K562 (cell line): ENCODE data around the gene KCNJ2. TPM values are rescaled to one million over a fixed set of nuclear protein-coding genes. Genes with fewer than 3 reads are reported as not detected.

Source experiments
- ATAC-seq: fragments of 200-7000 bp; cut with Tn5 transposase; 3 replicates; pipeline ENCODE4 v1.9.1; 2020; ENCODE audit warnings: moderate library complexity
- BruUV-seq: library from RNA; stranded (reverse); fragments of 400-500 nt; replicated peaks from 2 replicates; lab custom pipeline; 2021; lab: Mats Ljungman, UMichigan
- CTCF ChIA-PET: fragments of 300-600 bp; formaldehyde crosslinking; extraction: SDS; loops from one replicate; lab custom pipeline; 2021; ENCODE audit warnings: low intra/inter-chr PET ratio; lab: Yijun Ruan, JAX
- POLR2A ChIA-PET: fragments of 300-600, 350-650 bp; sonication (Branson Sonifier 250); formaldehyde crosslinking; extraction: SDS; loops from one replicate; lab custom pipeline; 2021; ENCODE audit warnings: antibody characterized with exemption, inconsistent platforms; lab: Yijun Ruan, JAX
- DNase-seq, 4 experiments: peaks; one replicate each; pipeline versions ENCODE4 v3.0.0 to v3.0.0-alpha.2; 2011 to 2018; ENCODE audit warnings: low spot score in 3 of 4, mixed read lengths in 3 of 4; ENCODE audit errors: extremely low read depth in 1 of 4
- FAIRE-seq: peaks from 2 replicates; lab custom pipeline; 2011; peaks lifted over from hg19 to GRCh38; lab: Jason Lieb, UNC
- H2AFZ ChIP-seq: 2 replicates; pipeline ENCODE4 v1.6.0; 2011; ENCODE audit warnings: low read depth, low read length, control low read depth, inconsistent platforms
- H3K27ac ChIP-seq: fragments of 200-600 bp; 3 replicates; pipeline ENCODE4 v1.8.0; 2011; ENCODE audit warnings: low read depth, mild to moderate bottlenecking, control low read depth, inconsistent platforms, low read length, moderate library complexity, mixed read lengths; ENCODE audit errors: extremely low read depth
- H3K27me3 ChIP-seq, 2 experiments: fragments of 300-600 bp in 1 of 2; 2 replicates in 1 of 2; 3 replicates in 1 of 2; pipeline versions ENCODE4 v1.6.0 to v1.8.0; 2011; ENCODE audit warnings: inconsistent platforms in 2 of 2, low read length in 2 of 2, mild to moderate bottlenecking in 1 of 2, mixed read lengths in 1 of 2, moderate library complexity in 1 of 2; ENCODE audit not compliant: control insufficient read depth in 2 of 2, insufficient read depth in 2 of 2
- H3K36me3 ChIP-seq: fragments of 300-600 bp; 3 replicates; pipeline ENCODE4 v1.8.0; 2011; ENCODE audit warnings: mild to moderate bottlenecking, low read length, inconsistent platforms; ENCODE audit not compliant: control insufficient read depth, insufficient read depth
- H3K4me1 ChIP-seq, 2 experiments: fragments of 200-600 bp in 1 of 2; replicated peaks in 1 of 2; 2 replicates in 1 of 2; 3 replicates in 1 of 2; pipeline versions ENCODE4 v1.5.1 to v1.8.0; 2011; ENCODE audit warnings: inconsistent platforms in 2 of 2, low read length in 2 of 2, mild to moderate bottlenecking in 1 of 2, mixed read lengths in 1 of 2, moderate library complexity in 1 of 2; ENCODE audit not compliant: control insufficient read depth in 2 of 2, insufficient read depth in 2 of 2
- H3K4me2 ChIP-seq: 2 replicates; pipeline ENCODE4 v1.6.1; 2011; ENCODE audit warnings: low read length, control low read depth, inconsistent platforms, mixed read lengths; ENCODE audit not compliant: insufficient read depth
- H3K4me3 ChIP-seq: fragments of 200-600 bp; sonication (generic), shearing (Covaris generic); 2 replicates; pipeline ENCODE4 v1.5.1; 2016; ENCODE audit warnings: control low read depth, inconsistent platforms
- H3K79me2 ChIP-seq: fragments of 200-600 bp; 3 replicates; pipeline ENCODE4 v1.8.0; 2011; ENCODE audit warnings: low read length, inconsistent platforms; ENCODE audit not compliant: control insufficient read depth, insufficient read depth
- H3K9ac ChIP-seq, 2 experiments: 2 replicates each; pipeline versions ENCODE4 v1.6.0 to v1.6.1; 2011; ENCODE audit warnings: low read depth in 2 of 2, low read length in 2 of 2, control low read depth in 1 of 2, inconsistent platforms in 1 of 2, mild to moderate bottlenecking in 1 of 2, mixed read lengths in 1 of 2; ENCODE audit not compliant: insufficient read depth in 1 of 2
- H3K9me1 ChIP-seq: one replicate; pipeline ENCODE4 v1.6.0; 2011; ENCODE audit warnings: inconsistent platforms, mild to moderate bottlenecking, low read length, moderate library complexity; ENCODE audit not compliant: control insufficient read depth, insufficient read depth
- H3K9me3 ChIP-seq: replicated peaks from 2 replicates; pipeline ENCODE4 v1.5.1; 2011; ENCODE audit warnings: low read depth, low read length, inconsistent platforms; ENCODE audit not compliant: control insufficient read depth, insufficient read depth
- H4K20me1 ChIP-seq: replicated peaks from 2 replicates; pipeline ENCODE4 v1.6.1; 2011; ENCODE audit warnings: low read length, inconsistent platforms, mixed read lengths; ENCODE audit not compliant: control insufficient read depth, insufficient read depth
- ADNP ChIP-seq: fragments of 200-800 bp; sonication (Bioruptor generic); IDR thresholded peaks from 2 replicates; pipeline ENCODE4 v1.6.1; 2016; ENCODE audit warnings: missing genetic modification characterization, missing compliant biosample characterization
- BRD9 ChIP-seq: fragments of 450-650 bp; IDR thresholded peaks from 2 replicates; pipeline ENCODE4 v1.6.1; 2018; ENCODE audit warnings: low read depth; ENCODE audit not compliant: partially characterized antibody
- ESRRB ChIP-seq: fragments of 250-450 bp; sonication (Bioruptor Pico); IDR thresholded peaks from 2 replicates; pipeline ENCODE4 v1.5.0; 2020; ENCODE audit warnings: mild to moderate bottlenecking, moderate library complexity, borderline replicate concordance
- FOS ChIP-seq: IDR thresholded peaks from 3 replicates; pipeline ENCODE4 v1.6.1; 2011; ENCODE audit not compliant: insufficient read length; ENCODE audit errors: extremely low read depth
- MYBL2 ChIP-seq, 2 experiments: fragments of 450-650 bp in 1 of 2; sonication (generic) in 1 of 2; formaldehyde crosslinking in 1 of 2; IDR thresholded peaks; 2 replicates each; pipeline versions ENCODE4 v1.6.1 to v1.8.1; 2017 to 2022; ENCODE audit warnings: borderline replicate concordance in 1 of 2, inconsistent platforms in 1 of 2, low read depth in 1 of 2, mild to moderate bottlenecking in 1 of 2, missing genetic modification reagents in 1 of 2, moderate library complexity in 1 of 2
- NFYB ChIP-seq: IDR thresholded peaks from 2 replicates; pipeline ENCODE4 v1.6.1; 2011; ENCODE audit warnings: mild to moderate bottlenecking, moderate library complexity; ENCODE audit not compliant: insufficient read length; ENCODE audit errors: extremely low read depth
- NONO ChIP-seq, 2 experiments: fragments of 200-400 bp in 1 of 2; fragments of 450-650 bp in 1 of 2; formaldehyde crosslinking in 1 of 2; IDR thresholded peaks; 2 replicates each; pipeline ENCODE4 v1.6.1; 2017; ENCODE audit warnings: low read depth in 2 of 2, mild to moderate bottlenecking in 2 of 2, moderate library complexity in 2 of 2, low read length in 1 of 2
- NR2F6 ChIP-seq: fragments of 450-650 bp; formaldehyde crosslinking; IDR thresholded peaks from 2 replicates; pipeline ENCODE4 v1.4.0; 2020; ENCODE audit warnings: mild to moderate bottlenecking
- SMAD1 ChIP-seq: fragments of 150-350 bp; IDR thresholded peaks from 2 replicates; pipeline ENCODE4 v1.6.1; 2014; ENCODE audit warnings: low read length, low read depth; ENCODE audit not compliant: partially characterized antibody
- SMAD3 ChIP-seq: fragments of 450-650 bp; formaldehyde crosslinking; conservative IDR thresholded peaks from 2 replicates; pipeline ENCODE4 v1.4.0; 2020; ENCODE audit warnings: mild to moderate bottlenecking
- TCF7 ChIP-seq: sonication (generic); IDR thresholded peaks from 2 replicates; pipeline ENCODE4 v1.6.1; 2016; ENCODE audit warnings: antibody characterized with exemption, borderline replicate concordance
- ZNF76 ChIP-seq: fragments of 250-450 bp; sonication (Bioruptor Pico); IDR thresholded peaks from 2 replicates; pipeline ENCODE4 v1.4.0; 2020; ENCODE audit warnings: mild to moderate bottlenecking, moderate library complexity, borderline replicate concordance
- WGBS: fragments of 100-300 bp; shearing (Covaris generic); methylation state at CpG from one replicate; pipeline ENCODE4 v1.1.6; 2016; ENCODE audit warnings: low coverage, mixed read lengths; ENCODE audit not compliant: insufficient coverage; ENCODE audit errors: missing lambda C conversion rate; 5-methylcytosine and 5-hydroxymethylcytosine counted together
- in situ Hi-C: fragments of 300-500 bp; cut with MboI; formaldehyde crosslinking; loops from 4 replicates; pipeline ENCODE4 v1.15.0; 2018; ENCODE audit warnings: inconsistent platforms, mixed read lengths
- intact Hi-C: fragments of 100-400 bp; cut with micrococcal nuclease; formaldehyde crosslinking; loops from 2 replicates; pipeline ENCODE4 v1.14.2; 2022
- polyA plus RNA-seq, 8 experiments: library from polyadenylated mRNA; depleted of rRNA in 4 of 8; stranded (reverse) in 5 of 8; unstranded in 3 of 8; fragments of >200 nt; fragmentation: Nextera tagmentation in 2 of 8; fragmentation: Illumina TruSeq in 1 of 8; extraction: Ambion mirVana in 2 of 8; extraction: Trizol in 1 of 8; gene quantifications; 2 replicates each; pipeline versions ENCODE4 v1.2.1 to v1.2.3, GENCODE V29; 2011 to 2014; ENCODE audit warnings: inconsistent platforms in 1 of 8, missing spikeins in 1 of 8
- total RNA-seq, 7 experiments: library from RNA; depleted of rRNA in 6 of 7; stranded (reverse); fragments of >200 nt in 6 of 7; fragmentation: Illumina TruSeq in 2 of 7; extraction: Trizol in 2 of 7; gene quantifications; 2 replicates each; pipeline versions ENCODE4 v1.2.1 to v1.2.3, GENCODE V29; 2011 to 2021; ENCODE audit warnings: low replicate concordance in 1 of 7
- TF ChIP-seq, protein P1 (sequence below): fragments of 450-650 bp; formaldehyde crosslinking; IDR thresholded peaks from 2 replicates; pipeline ENCODE4 v1.4.0; 2022; ENCODE audit warnings: missing genetic modification characterization
- TF ChIP-seq, protein P2 (sequence below): sonication (generic); formaldehyde crosslinking; IDR thresholded peaks from 2 replicates; pipeline ENCODE4 v1.8.0; 2023; ENCODE audit warnings: mild to moderate bottlenecking, missing genetic modification reagents
- TF ChIP-seq, protein P3 (sequence below): fragments of 250-450 bp; sonication (Bioruptor Pico); IDR thresholded peaks from 2 replicates; pipeline ENCODE4 v1.6.1; 2021; ENCODE audit warnings: mild to moderate bottlenecking

Gene KCNJ2
- total and polyA plus RNA-seq, 9 of the 15 experiments (the other 6 are each of a cell fraction or from before 2014, with no cell fraction given) = not detected

DNA sequence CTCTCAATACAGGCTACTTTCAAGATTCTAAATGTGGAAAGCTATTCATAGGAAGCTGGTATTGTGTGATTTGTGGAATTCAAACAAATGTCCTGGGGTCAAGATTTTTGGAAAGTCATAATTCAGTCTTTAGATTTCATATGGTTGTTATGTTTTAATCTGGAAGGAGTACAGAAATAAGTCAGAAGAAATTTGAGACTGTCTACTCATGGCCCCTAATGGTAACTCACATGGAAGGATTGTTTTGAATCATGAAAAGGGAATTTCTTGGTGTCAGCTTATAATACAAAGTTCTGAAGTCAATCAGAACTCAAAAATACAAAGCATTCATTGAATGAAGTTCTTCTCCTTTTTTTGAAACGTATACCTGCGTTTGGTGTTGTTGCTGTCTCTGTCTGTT is 3.1 kb downstream of the KCNJ2 start (continued):
- TF ChIP-seq, protein P1, sequence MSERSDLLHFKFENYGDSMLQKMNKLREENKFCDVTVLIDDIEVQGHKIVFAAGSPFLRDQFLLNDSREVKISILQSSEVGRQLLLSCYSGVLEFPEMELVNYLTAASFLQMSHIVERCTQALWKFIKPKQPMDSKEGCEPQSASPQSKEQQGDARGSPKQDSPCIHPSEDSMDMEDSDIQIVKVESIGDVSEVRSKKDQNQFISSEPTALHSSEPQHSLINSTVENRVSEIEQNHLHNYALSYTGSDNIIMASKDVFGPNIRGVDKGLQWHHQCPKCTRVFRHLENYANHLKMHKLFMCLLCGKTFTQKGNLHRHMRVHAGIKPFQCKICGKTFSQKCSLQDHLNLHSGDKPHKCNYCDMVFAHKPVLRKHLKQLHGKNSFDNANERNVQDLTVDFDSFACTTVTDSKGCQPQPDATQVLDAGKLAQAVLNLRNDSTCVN (CRISPR knock-in tag) = no peak
- no peak for TF ChIP-seq TCF7

DNA sequence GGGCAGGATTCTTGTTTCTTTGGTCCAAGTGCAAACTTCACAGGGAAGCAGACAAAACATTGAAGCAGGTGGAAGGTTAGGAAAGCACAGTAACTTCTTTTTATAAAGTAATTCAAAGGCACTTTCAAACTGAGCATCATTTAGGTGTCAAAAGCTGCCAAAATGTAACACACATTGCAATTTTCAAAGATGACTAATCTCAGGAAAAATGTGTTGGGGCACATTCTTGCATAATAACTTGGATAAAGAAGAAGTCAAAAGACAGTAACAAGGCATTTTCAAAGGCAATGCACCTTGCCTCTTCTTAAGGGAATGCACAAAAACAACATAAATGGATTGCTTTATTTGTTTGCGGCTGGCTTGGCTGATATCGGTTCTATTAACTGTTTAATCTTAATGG is 3.6 kb downstream of the KCNJ2 start:
- H3K27ac ChIP-seq = no peak overlapping the region
- H3K9me3 ChIP-seq = no peaks in the 10 kb centered on the region
- H3K4me2 ChIP-seq = no peak overlapping the region
- H4K20me1 ChIP-seq = no peaks in the 10 kb centered on the region
- 5% methylated on average over 2 of the region's 2 CpGs for WGBS
- peaks cover 0 to 15% of the 10 kb centered on the region in 2 experiments; a peak in 3 of 5 replicates for H3K4me1 ChIP-seq
- H3K79me2 ChIP-seq = no peaks in the 10 kb centered on the region
- ATAC-seq (no peak), FAIRE-seq (no peak), DNase-seq (no peak)
- intact Hi-C loops = no loop called here
- no peak overlapping the region for H3K9ac ChIP-seq
- no peaks in the 10 kb centered on the region for H3K36me3 ChIP-seq
- in situ Hi-C loops = no loop called here
- H3K9me1 ChIP-seq = no peaks in the 10 kb centered on the region
- BruUV-seq = no TSS peak
- ChIA-PET CTCF (no interaction called here), POLR2A (no interaction called here)
- no peak overlapping the region for H3K4me3 ChIP-seq
- peaks cover 0 to 2% of the 10 kb centered on the region in 2 experiments; a peak in 2 of 5 replicates for H3K27me3 ChIP-seq
- H2AFZ ChIP-seq = no peak overlapping the region
- TF ChIP-seq, protein P2, sequence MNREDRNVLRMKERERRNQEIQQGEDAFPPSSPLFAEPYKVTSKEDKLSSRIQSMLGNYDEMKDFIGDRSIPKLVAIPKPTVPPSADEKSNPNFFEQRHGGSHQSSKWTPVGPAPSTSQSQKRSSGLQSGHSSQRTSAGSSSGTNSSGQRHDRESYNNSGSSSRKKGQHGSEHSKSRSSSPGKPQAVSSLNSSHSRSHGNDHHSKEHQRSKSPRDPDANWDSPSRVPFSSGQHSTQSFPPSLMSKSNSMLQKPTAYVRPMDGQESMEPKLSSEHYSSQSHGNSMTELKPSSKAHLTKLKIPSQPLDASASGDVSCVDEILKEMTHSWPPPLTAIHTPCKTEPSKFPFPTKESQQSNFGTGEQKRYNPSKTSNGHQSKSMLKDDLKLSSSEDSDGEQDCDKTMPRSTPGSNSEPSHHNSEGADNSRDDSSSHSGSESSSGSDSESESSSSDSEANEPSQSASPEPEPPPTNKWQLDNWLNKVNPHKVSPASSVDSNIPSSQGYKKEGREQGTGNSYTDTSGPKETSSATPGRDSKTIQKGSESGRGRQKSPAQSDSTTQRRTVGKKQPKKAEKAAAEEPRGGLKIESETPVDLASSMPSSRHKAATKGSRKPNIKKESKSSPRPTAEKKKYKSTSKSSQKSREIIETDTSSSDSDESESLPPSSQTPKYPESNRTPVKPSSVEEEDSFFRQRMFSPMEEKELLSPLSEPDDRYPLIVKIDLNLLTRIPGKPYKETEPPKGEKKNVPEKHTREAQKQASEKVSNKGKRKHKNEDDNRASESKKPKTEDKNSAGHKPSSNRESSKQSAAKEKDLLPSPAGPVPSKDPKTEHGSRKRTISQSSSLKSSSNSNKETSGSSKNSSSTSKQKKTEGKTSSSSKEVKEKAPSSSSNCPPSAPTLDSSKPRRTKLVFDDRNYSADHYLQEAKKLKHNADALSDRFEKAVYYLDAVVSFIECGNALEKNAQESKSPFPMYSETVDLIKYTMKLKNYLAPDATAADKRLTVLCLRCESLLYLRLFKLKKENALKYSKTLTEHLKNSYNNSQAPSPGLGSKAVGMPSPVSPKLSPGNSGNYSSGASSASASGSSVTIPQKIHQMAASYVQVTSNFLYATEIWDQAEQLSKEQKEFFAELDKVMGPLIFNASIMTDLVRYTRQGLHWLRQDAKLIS (CRISPR knock-in tag) = no peak
- TF ChIP-seq, protein P3, sequence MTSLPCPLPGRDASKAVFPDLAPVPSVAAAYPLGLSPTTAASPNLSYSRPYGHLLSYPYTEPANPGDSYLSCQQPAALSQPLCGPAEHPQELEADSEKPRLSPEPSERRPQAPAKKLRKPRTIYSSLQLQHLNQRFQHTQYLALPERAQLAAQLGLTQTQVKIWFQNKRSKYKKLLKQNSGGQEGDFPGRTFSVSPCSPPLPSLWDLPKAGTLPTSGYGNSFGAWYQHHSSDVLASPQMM (CRISPR knock-in tag) = no peak
- no peak for TF ChIP-seq NONO (IDR thresholded peaks at IDR 0.05; ENCODE audit: low read depth in 2 of 2, low read length in 1 of 2)
- TF ChIP-seq MYBL2 (IDR thresholded peaks at IDR 0.05; ENCODE audit: low read depth) = no peak
- TF ChIP-seq MYBL2 (CRISPR knock-in tag; IDR thresholded peaks at IDR 0.05; ENCODE audit: borderline replicate concordance) = no peak
- TF ChIP-seq NFYB = no peak
- no peak for TF ChIP-seq ADNP (tag)
- TF ChIP-seq BRD9 = no peak
- TF ChIP-seq FOS = no peak
- TF ChIP-seq SMAD1 = no peak
- no peak for TF ChIP-seq NR2F6 (CRISPR knock-in tag)
- TF ChIP-seq ZNF76 (CRISPR knock-in tag) = no peak
- no peak for TF ChIP-seq ESRRB (CRISPR knock-in tag)
- no peak for TF ChIP-seq SMAD3 (CRISPR knock-in tag)
